ENCODE results near the gene TMEM178B. TPM values are rescaled to one million over a fixed set of nuclear protein-coding genes. Genes with fewer than 3 reads are reported as not detected.

Gene TMEM178B
- total and polyA plus RNA-seq, 2 of the 4 experiments (the other 2 are of a cell fraction): under 0.01 to 0.05 TPM

GRCh38 chr7:141234335-141235105, 160.7 kb downstream of the TMEM178B start:
- no CpG with 5 or more reads among the region's 8 CpGs for WGBS, 2 experiments (ENCODE audit: extremely low coverage in 2 of 2, insufficient read length in 1 of 2)
- CTCF ChIA-PET: no interaction called here
- TF ChIP-seq NFE2L2 (IDR thresholded peaks at IDR 0.05; ENCODE audit: low read depth, low read length) (no peak), RCOR1 (IDR thresholded peaks at IDR 0.05; ENCODE audit: insufficient replicate concordance, low read length) (no peak), MXI1 (IDR thresholded peaks at IDR 0.05; ENCODE audit: borderline replicate concordance, low read depth, low read length) (no peak), RFX5 (IDR thresholded peaks at IDR 0.05; ENCODE audit: low read depth, low read length) (no peak)

More at GRCh38 chr7:141234335-141235105, 160.7 kb downstream of the TMEM178B start:
- BruUV-seq (replicated peaks): no TSS peak
- Histone ChIP-seq H2AFZ (replicated peaks; ENCODE audit: low read length, poor library complexity) (no peak overlapping the region), H3K14ac (replicated peaks; ENCODE audit: low read depth, low read length) (no peak overlapping the region), H3K4me2 (ENCODE audit: low read depth, low read length) (no peak overlapping the region), H3K4ac (ENCODE audit: low read depth, low read length) (no peak overlapping the region), H4K5ac (ENCODE audit: low read depth, low read length) (no peak overlapping the region), H3K79me1 (ENCODE audit: low read depth in 1 of 2, low read length in 2 of 2) (no peaks in the 10 kb centered on the region), H3K4me3 (ENCODE audit: insufficient read depth, low read depth, low read length) (no peak overlapping the region), H4K8ac (ENCODE audit: low read depth in 2 of 2, low read length in 2 of 2) (no peak overlapping the region), H4K20me1 (ENCODE audit: insufficient read depth, low read length) (no peaks in the 10 kb centered on the region), H2AK9ac (replicated peaks; ENCODE audit: low read depth, low read length, poor library complexity) (no peak overlapping the region), H3K9me1 (ENCODE audit: insufficient read depth, low read length) (no peaks in the 10 kb centered on the region), H2BK5ac (ENCODE audit: low read depth, low read length, poor library complexity, severe bottlenecking) (no peak overlapping the region), H3K18ac (ENCODE audit: low read depth, low read length) (no peak overlapping the region), H3K27ac (ENCODE audit: insufficient read depth, low read length) (no peak overlapping the region), H3K4me1 (ENCODE audit: control insufficient read depth, insufficient read depth, low read length) (no peaks in the 10 kb centered on the region), H4K91ac (ENCODE audit: insufficient read depth, low read depth, low read length) (no peak overlapping the region), H2AK5ac (ENCODE audit: low read depth, low read length) (no peak overlapping the region), H3K23ac (ENCODE audit: low read depth, low read length) (no peak overlapping the region), H3K36me3 (ENCODE audit: control insufficient read depth, insufficient read depth, low read length) (no peaks in the 10 kb centered on the region), H3K56ac (ENCODE audit: extremely low read depth, insufficient read depth, low read length) (no peak overlapping the region), H2BK15ac (ENCODE audit: low read depth, low read length) (no peak overlapping the region), H2BK20ac (ENCODE audit: low read depth, low read length) (no peak overlapping the region), H3K27me3 (ENCODE audit: control insufficient read depth, insufficient read depth, low read length) (no peaks in the 10 kb centered on the region), H3K9me3 (ENCODE audit: control insufficient read depth, insufficient read depth, low read length) (peaks cover 4% of the 10 kb centered on the region; the same call in 1 of the 2 replicates), H2BK120ac (ENCODE audit: low read depth, low read length) (no peak overlapping the region), H3K9ac (ENCODE audit: low read depth, low read length) (no peak overlapping the region)
- dilution Hi-C loops (cut with HindIII; ENCODE audit: low sequenced_read_pairs, unreplicated experiment): no loop called here
- DNase-seq (no peak), ATAC-seq (ENCODE audit: low read depth) (no peak)
- intact Hi-C loops (cut with micrococcal nuclease): no loop called here
- in situ Hi-C loops (cut with MboI; ENCODE audit: low sequenced_read_pairs): no loop called here
- POLR2A ChIA-PET (ENCODE audit: unreplicated experiment): no interaction called here

Data from IMR-90 (cell line).